ENCODE results near the gene COBLL1.

- TF ChIP-seq POLR2A (IDR thresholded peaks at IDR 0.05) (no peak), CTCF (IDR thresholded peaks at IDR 0.05) (no peak), EP300 (IDR thresholded peaks at IDR 0.05) (no peak)
Observed at GRCh38 chr2:164875334-164876205, 33.9 kb upstream of the COBLL1 start.
